Measurements from ENCODE around the gene AGBL4. TPM values are rescaled to one million over a fixed set of nuclear protein-coding genes. Genes with fewer than 3 reads are reported as not detected.

The AGBL4 gene
- total RNA-seq, 1 donor from 2014 or later = not detected

DNA sequence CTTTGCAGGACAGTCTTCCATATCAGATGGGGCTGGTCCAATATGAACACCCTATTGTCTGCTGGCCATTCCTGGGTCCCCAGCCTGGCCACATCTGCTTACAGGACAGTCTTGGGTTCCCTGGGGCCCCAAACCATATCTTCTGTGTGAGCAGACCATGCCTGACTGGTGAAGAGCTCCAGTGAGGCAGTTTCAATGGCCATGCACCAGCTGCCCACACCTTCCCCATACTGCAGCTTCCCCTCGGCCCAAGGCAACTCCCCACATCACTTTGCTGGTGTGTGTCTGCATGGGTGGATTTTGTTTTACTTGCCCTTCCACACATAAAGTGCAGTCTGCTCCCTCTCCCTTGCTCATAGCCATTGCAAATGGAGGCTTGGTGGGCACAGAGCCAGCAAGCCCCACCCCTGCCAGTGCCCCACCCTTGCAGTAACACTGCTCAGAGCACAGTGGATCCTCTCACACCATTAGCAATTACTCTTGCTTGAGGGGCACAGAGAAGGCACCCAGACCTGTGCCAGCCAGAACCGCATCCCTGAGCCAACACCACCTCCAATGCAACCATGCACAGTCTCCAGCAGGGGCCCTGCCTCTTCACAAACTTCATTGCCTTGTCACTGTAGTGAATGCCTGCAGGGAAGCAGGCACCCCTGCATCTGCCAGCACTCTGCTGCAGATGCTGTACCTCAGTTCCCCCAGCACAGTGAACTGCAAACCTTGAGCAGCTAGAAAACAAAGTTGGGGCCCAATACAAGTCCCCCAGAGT, 772.6 kb downstream of the AGBL4 start:
- Histone ChIP-seq H3K27ac (no peak overlapping the region), H3K9me3 (no peaks in the 10 kb centered on the region), H3K36me3 (no peaks in the 10 kb centered on the region), H3K4me3 (no peak overlapping the region), H3K27me3 (no peaks in the 10 kb centered on the region), H3K4me1 (no peaks in the 10 kb centered on the region)
- TF ChIP-seq, protein P1, sequence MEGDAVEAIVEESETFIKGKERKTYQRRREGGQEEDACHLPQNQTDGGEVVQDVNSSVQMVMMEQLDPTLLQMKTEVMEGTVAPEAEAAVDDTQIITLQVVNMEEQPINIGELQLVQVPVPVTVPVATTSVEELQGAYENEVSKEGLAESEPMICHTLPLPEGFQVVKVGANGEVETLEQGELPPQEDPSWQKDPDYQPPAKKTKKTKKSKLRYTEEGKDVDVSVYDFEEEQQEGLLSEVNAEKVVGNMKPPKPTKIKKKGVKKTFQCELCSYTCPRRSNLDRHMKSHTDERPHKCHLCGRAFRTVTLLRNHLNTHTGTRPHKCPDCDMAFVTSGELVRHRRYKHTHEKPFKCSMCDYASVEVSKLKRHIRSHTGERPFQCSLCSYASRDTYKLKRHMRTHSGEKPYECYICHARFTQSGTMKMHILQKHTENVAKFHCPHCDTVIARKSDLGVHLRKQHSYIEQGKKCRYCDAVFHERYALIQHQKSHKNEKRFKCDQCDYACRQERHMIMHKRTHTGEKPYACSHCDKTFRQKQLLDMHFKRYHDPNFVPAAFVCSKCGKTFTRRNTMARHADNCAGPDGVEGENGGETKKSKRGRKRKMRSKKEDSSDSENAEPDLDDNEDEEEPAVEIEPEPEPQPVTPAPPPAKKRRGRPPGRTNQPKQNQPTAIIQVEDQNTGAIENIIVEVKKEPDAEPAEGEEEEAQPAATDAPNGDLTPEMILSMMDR (IDR thresholded peaks at IDR 0.05) = no peak
- intact Hi-C loops (cut with DNase I) = no loop called here
- DNase-seq (ENCODE audit: low spot score in 2 of 2) = no peak

DNA sequence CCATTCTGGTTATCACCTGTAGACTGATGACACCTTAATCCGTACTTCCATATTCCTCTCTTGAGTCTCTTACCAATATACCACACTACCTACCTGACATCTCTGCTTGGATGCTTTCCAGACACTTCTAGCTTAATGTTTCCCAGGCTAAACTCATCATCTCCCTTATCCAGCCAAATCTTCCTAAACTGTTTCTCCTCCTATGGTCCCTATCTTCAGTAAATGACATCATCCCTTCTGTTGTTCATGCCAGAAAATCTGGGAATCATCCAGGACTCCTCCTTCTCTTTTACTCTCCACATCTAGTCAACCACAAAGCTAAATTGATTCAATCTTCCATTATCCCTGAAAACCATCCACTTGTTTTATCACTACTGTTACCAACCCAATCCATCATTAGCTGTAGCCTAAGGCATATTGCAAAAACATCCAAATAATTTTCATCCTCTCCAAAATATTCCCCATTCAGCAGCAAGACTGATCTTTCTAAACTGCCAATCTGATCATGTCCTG, 783.0 kb downstream of the AGBL4 start:
- TF ChIP-seq, protein P1 (IDR thresholded peaks at IDR 0.05) = no peak
- Histone ChIP-seq H3K27me3 (no peaks in the 10 kb centered on the region), H3K9me3 (no peaks in the 10 kb centered on the region), H3K27ac (no peak overlapping the region), H3K4me1 (no peaks in the 10 kb centered on the region), H3K36me3 (no peaks in the 10 kb centered on the region), H3K4me3 (no peak overlapping the region)
- intact Hi-C loops (cut with DNase I) = no loop called here
- no peak for DNase-seq (ENCODE audit: low spot score in 2 of 2)

DNA sequence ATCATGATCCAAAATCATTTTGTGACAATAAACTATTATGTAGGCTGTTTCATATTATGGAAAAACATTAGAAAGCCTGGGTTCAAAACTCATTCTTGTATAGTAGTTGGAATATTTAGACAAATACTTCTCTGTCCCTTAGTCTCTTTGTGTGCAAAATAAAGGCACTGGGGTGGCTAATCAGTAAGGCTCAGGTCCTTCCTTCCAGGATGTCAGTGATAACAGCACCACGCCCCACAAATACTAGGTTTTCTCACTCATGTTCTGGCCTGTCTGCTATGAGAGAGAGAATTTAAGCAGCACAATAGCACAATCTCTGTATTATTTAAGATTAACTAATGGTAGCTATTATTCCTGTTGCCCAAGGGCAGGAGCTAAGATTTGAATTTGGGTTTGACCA, 788.8 kb downstream of the AGBL4 start:
- Histone ChIP-seq H3K4me1 (no peaks in the 10 kb centered on the region), H3K4me3 (no peak overlapping the region), H3K27me3 (no peaks in the 10 kb centered on the region), H3K36me3 (no peaks in the 10 kb centered on the region), H3K9me3 (no peaks in the 10 kb centered on the region), H3K27ac (no peak overlapping the region)
- intact Hi-C loops (cut with DNase I) = no loop called here
- TF ChIP-seq, protein P1 (IDR thresholded peaks at IDR 0.05) = no peak
- no peak for DNase-seq (ENCODE audit: low spot score in 2 of 2)

DNA sequence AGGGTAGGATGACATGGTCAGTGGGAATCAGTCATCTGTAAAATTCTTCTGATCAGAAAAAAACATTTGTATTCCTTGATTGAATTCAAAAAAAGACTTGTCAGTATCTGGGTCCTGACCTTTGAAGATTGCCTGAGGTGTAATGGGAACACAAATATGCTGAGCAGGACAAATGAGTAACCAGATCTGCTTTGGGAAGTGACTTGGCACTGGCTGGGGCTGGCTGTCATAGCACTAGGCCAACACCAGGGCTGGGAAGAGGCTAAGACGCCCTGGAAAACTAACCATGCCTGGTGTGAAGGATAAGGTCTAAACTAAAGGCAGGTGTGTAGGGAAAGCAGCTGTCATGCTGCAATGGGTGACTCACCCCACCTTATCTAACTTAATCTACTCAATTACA, 794.2 kb downstream of the AGBL4 start:
- Histone ChIP-seq H3K4me1 (no peaks in the 10 kb centered on the region), H3K36me3 (no peaks in the 10 kb centered on the region), H3K27ac (no peak overlapping the region), H3K4me3 (no peak overlapping the region), H3K9me3 (no peaks in the 10 kb centered on the region), H3K27me3 (no peaks in the 10 kb centered on the region)
- intact Hi-C loops (cut with DNase I) = no loop called here
- TF ChIP-seq, protein P1 (IDR thresholded peaks at IDR 0.05) = no peak
- DNase-seq (ENCODE audit: low spot score in 2 of 2) = no peak

DNA sequence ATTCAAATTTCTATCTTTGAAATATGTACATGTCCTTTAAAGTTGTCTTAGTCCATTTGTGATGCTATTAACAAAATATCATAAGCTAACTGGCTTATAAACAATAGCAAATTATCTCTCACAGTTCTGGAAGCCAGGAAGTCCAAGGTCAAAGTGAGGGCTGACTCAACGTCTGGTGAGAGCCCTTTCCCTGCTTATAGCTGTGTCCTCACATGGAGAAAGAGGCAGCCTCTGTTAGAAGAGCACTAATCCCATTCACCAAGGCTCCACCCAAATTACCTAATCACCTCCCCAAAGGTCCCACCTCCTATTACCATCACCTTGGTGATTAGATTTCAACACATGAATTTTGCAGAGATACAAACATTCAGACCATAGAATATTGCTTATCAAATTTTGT, 797.0 kb downstream of the AGBL4 start:
- no peaks in the 10 kb centered on the region for H3K4me1 ChIP-seq
- intact Hi-C loops (cut with DNase I) = no loop called here
- TF ChIP-seq, protein P1 (IDR thresholded peaks at IDR 0.05) = no peak
- DNase-seq (ENCODE audit: low spot score in 2 of 2) = no peak
- H3K9me3 ChIP-seq = no peaks in the 10 kb centered on the region
- no peak overlapping the region for H3K27ac ChIP-seq
- no peaks in the 10 kb centered on the region for H3K27me3 ChIP-seq
- H3K36me3 ChIP-seq = no peaks in the 10 kb centered on the region
- H3K4me3 ChIP-seq = no peak overlapping the region
